Kidney (tissue), 14 donors: ENCODE results near the gene SCN2B. TPM values are rescaled to one million over a fixed set of nuclear protein-coding genes. Genes with fewer than 3 reads are reported as not detected.
A peak's percentile ranks its signal among the peaks of the same experiment; 100 is the strongest.

Experiments
- DNase-seq, 5 donors: peaks; one replicate each; pipeline ENCODE4 v3.0.0-alpha.2; 2013 to 2020
- FAIRE-seq: peaks from 2 replicates; lab custom pipeline; 2012; peaks lifted over from hg19 to GRCh38; lab: Jason Lieb, UNC
- H3K27ac ChIP-seq, 2 donors: one replicate each; pipeline ENCODE4 v1.7.0; 2013; ENCODE audit warnings: low read depth in 2 of 2, low read length in 2 of 2, inconsistent platforms in 1 of 2
- H3K27me3 ChIP-seq: one replicate; pipeline ENCODE4 v1.7.1; 2013; ENCODE audit warnings: low read length, inconsistent platforms; ENCODE audit not compliant: control insufficient read depth, insufficient read depth
- H3K36me3 ChIP-seq, 3 donors: one replicate each; pipeline versions ENCODE4 v1.7.0 to v1.7.1; 2013; ENCODE audit warnings: low read length in 3 of 3, control low read depth in 1 of 3, inconsistent platforms in 1 of 3; ENCODE audit not compliant: insufficient read depth in 3 of 3, control insufficient read depth in 2 of 3
- H3K4me1 ChIP-seq, 3 donors: one replicate each; pipeline versions ENCODE4 v1.7.0 to v1.7.1; 2013; ENCODE audit warnings: low read length in 3 of 3, inconsistent platforms in 1 of 3, low read depth in 1 of 3; ENCODE audit not compliant: control insufficient read depth in 2 of 3, insufficient read depth in 2 of 3
- H3K4me3 ChIP-seq, 3 donors: one replicate each; pipeline versions ENCODE4 v1.7.0 to v1.8.1; 2013; ENCODE audit warnings: low read length in 3 of 3, control low read depth in 1 of 3, inconsistent platforms in 1 of 3
- H3K9ac ChIP-seq, 3 donors: one replicate each; pipeline versions ENCODE4 v1.7.0 to v1.7.1; 2013; ENCODE audit warnings: low read length in 3 of 3, control low read depth in 1 of 3, inconsistent platforms in 1 of 3
- H3K9me3 ChIP-seq, 3 donors: one replicate each; pipeline versions ENCODE4 v1.7.0 to v1.7.1; 2013; ENCODE audit warnings: low read length in 3 of 3, control low read depth in 1 of 3, inconsistent platforms in 1 of 3; ENCODE audit not compliant: control insufficient read depth in 2 of 3, insufficient read depth in 1 of 3
- intact Hi-C: fragments of 100-400 bp; cut with DNase I; formaldehyde crosslinking; loops from one replicate; pipeline ENCODE4 v1.11.1; 2022
- polyA plus RNA-seq: library from polyadenylated mRNA; stranded (reverse); fragments of 350-450 nt; fragmentation: Illumina TruSeq; extraction: RNeasy Lipid Tissue Mini Kit (QIAGEN cat#74804); gene quantifications from one replicate; pipeline ENCODE4 v1.2.3, GENCODE V29; 2014; ENCODE audit warnings: low read depth, low replicate concordance; ENCODE audit not compliant: insufficient read depth
- total RNA-seq: library from RNA; stranded (reverse); fragmentation: NEBNext Ultra II Directional; extraction: Animal tissue kit (Norgen Biotek cat#: 25700); gene quantifications from one replicate; pipeline ENCODE4 v1.2.1, GENCODE V29; 2021
- TF ChIP-seq, protein P1 (sequence below): IDR thresholded peaks from 3 replicates; pipeline ENCODE4 v1.5.1; 2012; ENCODE audit warnings: mild to moderate bottlenecking, moderate library complexity, borderline replicate concordance; ENCODE audit not compliant: insufficient read depth; ENCODE audit errors: extremely low read depth
- donor health status: control.
- donor health status: control.
- donor health status: control.
- donor health status: control.
- donor health status: control.
- donor health status: DM: yes; HTN: yes; CAD: no.
- donor health status: Normal renal cell carcinoma (clear cell type).

SCN2B gene
- total and polyA plus RNA-seq, 2 donors from 2014 or later: 0.25 to 0.54 TPM

DNA sequence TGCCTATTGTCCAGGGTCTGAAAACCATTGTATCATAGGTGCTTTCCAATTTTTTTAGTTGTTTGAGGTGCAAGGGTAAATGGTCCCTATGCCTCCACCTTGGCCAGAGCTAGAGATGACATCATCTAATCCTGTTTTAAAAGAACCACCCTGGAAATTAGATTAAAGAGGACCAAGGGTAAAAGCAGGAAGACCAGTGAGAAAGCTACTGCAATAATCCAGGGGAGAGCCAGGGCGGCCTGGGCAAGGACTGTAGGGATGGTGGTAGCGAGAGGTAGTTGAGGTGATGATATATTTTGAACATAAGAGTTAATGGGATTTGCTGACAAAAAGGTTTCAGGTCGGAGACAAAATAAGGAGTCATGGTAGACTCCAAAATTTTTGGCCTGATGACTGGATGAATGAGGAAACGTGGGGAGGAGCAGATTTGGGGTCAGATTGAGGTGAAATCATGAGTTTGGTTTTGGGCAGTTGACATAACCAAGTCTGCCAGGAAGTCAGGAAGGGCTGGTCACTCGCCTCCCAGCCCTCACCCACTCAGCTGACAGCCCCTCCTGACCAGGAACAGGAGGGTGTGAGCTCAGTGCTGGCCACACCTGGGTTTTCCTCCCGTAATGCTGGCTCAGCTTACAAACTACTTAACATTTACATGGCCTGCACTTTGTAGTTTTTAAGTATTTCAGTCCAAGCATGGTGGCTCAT lies 46.8 kb downstream of the SCN2B start:
- Histone ChIP-seq H3K9ac (no peak overlapping the region), H3K36me3 (no peaks in the 10 kb centered on the region), H3K4me3 (no peak overlapping the region), H3K9me3 (no peaks in the 10 kb centered on the region), H3K4me1 (no peaks in the 10 kb centered on the region), H3K27me3 (no peaks in the 10 kb centered on the region), H3K27ac (no peak overlapping the region)
- intact Hi-C loops: no loop called here
- FAIRE-seq (no peak), DNase-seq (peak in 1 of 5 donors; percentile 83)
- TF ChIP-seq, protein P1, sequence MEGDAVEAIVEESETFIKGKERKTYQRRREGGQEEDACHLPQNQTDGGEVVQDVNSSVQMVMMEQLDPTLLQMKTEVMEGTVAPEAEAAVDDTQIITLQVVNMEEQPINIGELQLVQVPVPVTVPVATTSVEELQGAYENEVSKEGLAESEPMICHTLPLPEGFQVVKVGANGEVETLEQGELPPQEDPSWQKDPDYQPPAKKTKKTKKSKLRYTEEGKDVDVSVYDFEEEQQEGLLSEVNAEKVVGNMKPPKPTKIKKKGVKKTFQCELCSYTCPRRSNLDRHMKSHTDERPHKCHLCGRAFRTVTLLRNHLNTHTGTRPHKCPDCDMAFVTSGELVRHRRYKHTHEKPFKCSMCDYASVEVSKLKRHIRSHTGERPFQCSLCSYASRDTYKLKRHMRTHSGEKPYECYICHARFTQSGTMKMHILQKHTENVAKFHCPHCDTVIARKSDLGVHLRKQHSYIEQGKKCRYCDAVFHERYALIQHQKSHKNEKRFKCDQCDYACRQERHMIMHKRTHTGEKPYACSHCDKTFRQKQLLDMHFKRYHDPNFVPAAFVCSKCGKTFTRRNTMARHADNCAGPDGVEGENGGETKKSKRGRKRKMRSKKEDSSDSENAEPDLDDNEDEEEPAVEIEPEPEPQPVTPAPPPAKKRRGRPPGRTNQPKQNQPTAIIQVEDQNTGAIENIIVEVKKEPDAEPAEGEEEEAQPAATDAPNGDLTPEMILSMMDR: no peak

DNA sequence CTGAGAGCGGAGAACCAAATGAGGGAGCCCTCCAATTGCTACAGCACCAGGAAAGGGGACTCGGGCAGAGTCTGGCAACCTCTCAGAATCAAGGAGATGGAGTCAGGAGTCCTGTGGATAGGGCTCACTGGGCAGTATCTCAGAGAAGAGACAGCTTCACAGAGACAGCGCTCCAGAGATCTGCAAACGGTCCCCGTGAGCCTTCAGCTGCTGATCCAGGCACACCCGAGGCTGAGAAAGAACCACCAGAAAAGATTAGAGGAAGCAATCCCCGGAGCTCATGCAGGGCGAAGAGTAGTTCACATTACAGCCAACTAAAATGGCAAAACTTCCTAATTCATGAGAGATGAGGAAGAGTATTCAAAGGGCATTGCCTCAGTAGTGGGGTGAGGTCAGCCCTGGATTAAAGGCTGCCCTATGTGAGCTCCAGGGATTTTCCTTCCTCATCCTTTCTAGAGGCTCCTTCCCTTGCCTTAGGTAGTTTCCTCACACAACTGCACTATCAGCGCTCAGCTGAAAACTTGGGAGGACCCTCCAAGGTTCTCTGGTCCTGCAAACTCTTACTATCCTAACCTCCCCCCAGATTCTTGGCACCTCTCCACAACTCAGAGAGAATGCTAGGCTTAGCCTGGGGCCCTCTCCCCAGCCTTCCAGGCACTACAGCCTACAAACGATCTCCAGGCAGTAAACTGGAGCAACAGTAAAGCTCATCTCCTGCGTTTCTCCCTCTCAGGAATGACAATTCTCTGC lies 47.5 kb downstream of the SCN2B start:
- intact Hi-C loops: no loop called here
- Histone ChIP-seq H3K4me1 (no peaks in the 10 kb centered on the region), H3K4me3 (no peak overlapping the region), H3K9me3 (no peaks in the 10 kb centered on the region), H3K27me3 (no peaks in the 10 kb centered on the region), H3K27ac (no peak overlapping the region), H3K36me3 (no peaks in the 10 kb centered on the region), H3K9ac (no peak overlapping the region)
- FAIRE-seq (no peak), DNase-seq (peak in 1 of 5 donors; percentile 39)
- TF ChIP-seq, protein P1: no peak

DNA sequence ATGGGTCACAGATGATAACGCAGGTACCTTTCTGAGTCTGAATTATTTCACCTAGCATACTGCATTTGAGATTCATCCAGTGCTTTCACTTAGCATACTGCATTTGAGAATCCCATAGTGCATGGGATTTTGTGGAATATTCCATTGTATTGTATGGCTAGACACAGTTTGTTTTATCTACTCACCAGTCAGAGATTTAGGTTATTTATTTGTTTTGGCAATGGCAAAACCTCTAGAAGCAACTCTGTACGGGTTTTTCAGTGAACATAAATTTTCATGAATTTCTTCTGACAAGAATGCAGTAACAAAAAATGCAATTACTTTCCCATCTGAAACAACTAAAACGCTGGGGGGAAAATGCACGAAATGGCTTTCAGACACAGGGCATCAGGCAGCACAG lies 48.1 kb downstream of the SCN2B start:
- Histone ChIP-seq H3K9me3 (no peaks in the 10 kb centered on the region), H3K27me3 (no peaks in the 10 kb centered on the region), H3K9ac (no peak overlapping the region), H3K4me1 (no peaks in the 10 kb centered on the region), H3K27ac (no peak overlapping the region), H3K4me3 (no peak overlapping the region), H3K36me3 (no peaks in the 10 kb centered on the region)
- TF ChIP-seq, protein P1: no peak
- FAIRE-seq: no peak
- DNase-seq: peak in 1 of 5 donors; percentile 25
- intact Hi-C loops: no loop called here
